ENCODE data around the gene SHISA5.

SHISA5 gene

DNA sequence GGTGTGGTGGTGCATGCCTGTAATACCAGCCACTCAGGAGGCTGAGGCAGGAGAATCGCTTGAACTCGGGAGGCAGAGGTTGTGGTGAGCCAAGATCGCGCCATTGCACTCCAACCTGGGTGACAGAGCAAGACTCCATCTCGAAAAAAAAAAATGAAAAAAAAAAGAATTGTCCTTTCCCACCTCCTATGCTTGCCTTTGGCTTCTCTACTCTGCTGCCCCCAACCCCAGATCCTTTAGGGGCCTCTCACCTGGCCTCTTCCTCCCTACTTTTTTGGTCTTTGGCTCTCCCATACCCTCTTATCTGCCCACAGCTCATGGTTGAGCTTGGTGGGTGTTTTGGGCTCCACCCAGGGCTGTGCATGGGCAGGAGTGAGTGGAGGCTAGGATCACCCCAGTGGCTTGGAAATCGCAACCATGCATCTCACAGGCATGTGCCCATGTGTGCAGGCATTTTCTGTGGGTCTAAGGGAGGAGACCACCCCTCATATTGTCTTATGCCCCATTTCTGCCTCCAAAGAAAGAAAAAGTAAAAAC lies 2.1 kb upstream of the SHISA5 start:
- no peaks in the 10 kb centered on the region for H3K79me2 ChIP-seq (ENCODE audit: insufficient read depth, low read length)
- no peak overlapping the region for H3K4me3 ChIP-seq (ENCODE audit: low read depth in 1 of 2, low read length in 2 of 2)
- H3K9me3 ChIP-seq (ENCODE audit: insufficient read depth, low read length, severe bottlenecking), result no peaks in the 10 kb centered on the region
- no peak for DNase-seq
- H3K9ac ChIP-seq (ENCODE audit: low read depth, low read length), result no peak overlapping the region
- H3K4me1 ChIP-seq (ENCODE audit: insufficient read depth, low read length), result peaks cover 5% of the 10 kb centered on the region; the same call in 1 of the 2 replicates
- H3K27ac ChIP-seq (ENCODE audit: low read length), result no peak overlapping the region
- peaks cover 17% of the 10 kb centered on the region for H3K27me3 ChIP-seq (ENCODE audit: insufficient read depth, low read length, poor library complexity)
- no peak for ATAC-seq (ENCODE audit: insufficient read depth, low read depth)
- no peak overlapping the region for H3K4me2 ChIP-seq (ENCODE audit: insufficient read depth, low read length)
- no peak overlapping the region for H2AFZ ChIP-seq (ENCODE audit: low read depth, low read length)
- H3K36me3 ChIP-seq (ENCODE audit: insufficient read depth, low read length), result no peaks in the 10 kb centered on the region
- H4K20me1 ChIP-seq (ENCODE audit: insufficient read depth, low read length), result peaks cover 19% of the 10 kb centered on the region
- no peak for TF ChIP-seq EZH2 (IDR thresholded peaks at IDR 0.05; ENCODE audit: borderline replicate concordance, low read depth, low read length, severe bottlenecking)
- TF ChIP-seq CTCF (IDR thresholded peaks at IDR 0.05; ENCODE audit: borderline replicate concordance, extremely low read depth, low read length, poor library complexity, severe bottlenecking), result no peak

DNA sequence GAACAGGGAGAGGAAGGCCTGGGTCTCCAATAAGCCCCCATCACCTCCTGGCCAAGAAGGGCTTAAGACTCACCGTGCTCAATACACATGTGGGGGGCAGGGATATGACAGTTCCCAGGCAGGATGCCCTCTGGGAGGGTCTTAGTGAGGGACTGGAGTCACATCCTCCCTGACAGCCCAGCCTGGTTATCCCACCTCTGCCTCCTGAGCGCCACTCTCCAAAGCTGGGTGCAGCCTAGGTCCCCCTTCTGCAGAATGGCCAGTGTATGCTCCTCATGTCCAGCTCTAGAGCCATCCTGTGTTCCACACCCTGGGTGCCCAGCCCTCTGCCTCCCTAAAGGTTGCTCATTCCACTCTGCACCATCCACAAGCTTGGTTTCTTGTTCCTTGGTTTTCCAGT lies 1.2 kb upstream of the SHISA5 start:
- Histone ChIP-seq H3K36me3 (ENCODE audit: insufficient read depth, low read length) (no peaks in the 10 kb centered on the region), H2AFZ (ENCODE audit: low read depth, low read length) (no peak overlapping the region), H3K4me3 (ENCODE audit: low read depth in 1 of 2, low read length in 2 of 2) (no peak overlapping the region), H3K79me2 (ENCODE audit: insufficient read depth, low read length) (no peaks in the 10 kb centered on the region), H4K20me1 (ENCODE audit: insufficient read depth, low read length) (peaks cover 22% of the 10 kb centered on the region), H3K4me2 (ENCODE audit: insufficient read depth, low read length) (no peak overlapping the region), H3K9ac (ENCODE audit: low read depth, low read length) (no peak overlapping the region), H3K27me3 (ENCODE audit: insufficient read depth, low read length, poor library complexity) (peaks cover 14% of the 10 kb centered on the region), H3K4me1 (ENCODE audit: insufficient read depth, low read length) (peaks cover 5% of the 10 kb centered on the region; the same call in 1 of the 2 replicates), H3K27ac (ENCODE audit: low read length) (no peak overlapping the region), H3K9me3 (ENCODE audit: insufficient read depth, low read length, severe bottlenecking) (no peaks in the 10 kb centered on the region)
- DNase-seq (no peak), ATAC-seq (ENCODE audit: insufficient read depth, low read depth) (no peak)
- TF ChIP-seq EZH2 (IDR thresholded peaks at IDR 0.05; ENCODE audit: borderline replicate concordance, low read depth, low read length, severe bottlenecking), result no peak

- no peak overlapping the region for H3K4me2 ChIP-seq (ENCODE audit: insufficient read depth, low read length)
- H3K27me3 ChIP-seq (ENCODE audit: insufficient read depth, low read length, poor library complexity), result peaks cover 11% of the 10 kb centered on the region
- no peak for DNase-seq
- H3K4me1 ChIP-seq (ENCODE audit: insufficient read depth, low read length), result peaks cover 5% of the 10 kb centered on the region; the same call in 1 of the 2 replicates
- no peak overlapping the region for H3K4me3 ChIP-seq (ENCODE audit: low read depth in 1 of 2, low read length in 2 of 2)
- H4K20me1 ChIP-seq (ENCODE audit: insufficient read depth, low read length), result peaks cover 22% of the 10 kb centered on the region
- H2AFZ ChIP-seq (ENCODE audit: low read depth, low read length), result no peak overlapping the region
- ATAC-seq (ENCODE audit: insufficient read depth, low read depth), result no peak
- no peaks in the 10 kb centered on the region for H3K79me2 ChIP-seq (ENCODE audit: insufficient read depth, low read length)
- H3K9ac ChIP-seq (ENCODE audit: low read depth, low read length), result no peak overlapping the region
- H3K9me3 ChIP-seq (ENCODE audit: insufficient read depth, low read length, severe bottlenecking), result no peaks in the 10 kb centered on the region
- no peak for TF ChIP-seq EZH2 (IDR thresholded peaks at IDR 0.05; ENCODE audit: borderline replicate concordance, low read depth, low read length, severe bottlenecking)
- TF ChIP-seq CTCF (IDR thresholded peaks at IDR 0.05; ENCODE audit: borderline replicate concordance, extremely low read depth, low read length, poor library complexity, severe bottlenecking), result no peak
- no peak overlapping the region for H3K27ac ChIP-seq (ENCODE audit: low read length)
- no peaks in the 10 kb centered on the region for H3K36me3 ChIP-seq (ENCODE audit: insufficient read depth, low read length)
Measured at GRCh38 chr3:48503401-48504050, 448 bp downstream of the SHISA5 start.

GRCh38 chr3:48502728-48503168 lies 1.2 kb downstream of the SHISA5 start:
- Histone ChIP-seq H3K4me2 (ENCODE audit: insufficient read depth, low read length) (no peak overlapping the region), H3K79me2 (ENCODE audit: insufficient read depth, low read length) (no peaks in the 10 kb centered on the region), H4K20me1 (ENCODE audit: insufficient read depth, low read length) (peaks cover 22% of the 10 kb centered on the region), H3K4me1 (ENCODE audit: insufficient read depth, low read length) (peaks cover 2% of the 10 kb centered on the region; the same call in 1 of the 2 replicates), H3K9me3 (ENCODE audit: insufficient read depth, low read length, severe bottlenecking) (no peaks in the 10 kb centered on the region), H3K36me3 (ENCODE audit: insufficient read depth, low read length) (no peaks in the 10 kb centered on the region), H2AFZ (ENCODE audit: low read depth, low read length) (no peak overlapping the region), H3K27me3 (ENCODE audit: insufficient read depth, low read length, poor library complexity) (peaks cover 11% of the 10 kb centered on the region), H3K4me3 (ENCODE audit: low read depth in 1 of 2, low read length in 2 of 2) (no peak overlapping the region), H3K9ac (ENCODE audit: low read depth, low read length) (no peak overlapping the region), H3K27ac (ENCODE audit: low read length) (no peak overlapping the region)
- TF ChIP-seq CTCF (IDR thresholded peaks at IDR 0.05; ENCODE audit: borderline replicate concordance, extremely low read depth, low read length, poor library complexity, severe bottlenecking) (no peak), EZH2 (IDR thresholded peaks at IDR 0.05; ENCODE audit: borderline replicate concordance, low read depth, low read length, severe bottlenecking) (no peak)
- ATAC-seq (ENCODE audit: insufficient read depth, low read depth) (no peak), DNase-seq (no peak)
